IMR-90 (cell line): ENCODE data around the gene NLRP1. TPM values are rescaled to one million over a fixed set of nuclear protein-coding genes. Genes with fewer than 3 reads are reported as not detected.

Experiments used
- ATAC-seq: fragments of 200-7000 bp; cut with Tn5 transposase; 2 replicates; pipeline ENCODE4 v1.9.1; 2020; ENCODE audit warnings: low read depth, mild to moderate bottlenecking, moderate library complexity
- BruUV-seq: library from RNA; stranded (reverse); fragments of 400-500 nt; replicated peaks from 2 replicates; lab custom pipeline; 2021; lab: Mats Ljungman, UMichigan
- CTCF ChIA-PET: fragments of 300-600 bp; formaldehyde crosslinking; extraction: SDS; loops from one replicate; lab custom pipeline; 2021; ENCODE audit warnings: antibody characterized with exemption; lab: Yijun Ruan, JAX
- POLR2A ChIA-PET: fragments of 300-600 bp; sonication (Branson Sonifier 250); formaldehyde crosslinking; loops from one replicate; lab custom pipeline; 2022; ENCODE audit warnings: antibody characterized with exemption; ENCODE audit not compliant: unreplicated experiment; lab: Charles Lee
- DNase-seq: peaks from one replicate; pipeline ENCODE4 v3.0.0; 2013
- H2AFZ ChIP-seq: replicated peaks from 2 replicates; pipeline ENCODE3; 2013; ENCODE audit warnings: low read length, mild to moderate bottlenecking; ENCODE audit not compliant: poor library complexity
- H2AK5ac ChIP-seq: 2 replicates; pipeline ENCODE4 v1.6.1; 2013; ENCODE audit warnings: low read depth, low read length, inconsistent platforms
- H2AK9ac ChIP-seq: replicated peaks from 2 replicates; pipeline ENCODE3; 2013; ENCODE audit warnings: mild to moderate bottlenecking, low read depth, low read length, moderate library complexity; ENCODE audit not compliant: poor library complexity
- H2BK120ac ChIP-seq: 2 replicates; pipeline ENCODE4 v1.6.1; 2013; ENCODE audit warnings: low read depth, low read length, inconsistent platforms
- H2BK15ac ChIP-seq: 3 replicates; pipeline ENCODE4 v1.6.1; 2013; ENCODE audit warnings: low read depth, low read length, inconsistent platforms
- H2BK20ac ChIP-seq: 2 replicates; pipeline ENCODE4 v1.6.1; 2013; ENCODE audit warnings: low read depth, mild to moderate bottlenecking, inconsistent platforms, low read length, moderate library complexity
- H2BK5ac ChIP-seq: 2 replicates; pipeline ENCODE4 v1.6.1; 2013; ENCODE audit warnings: mild to moderate bottlenecking, low read depth, low read length, inconsistent platforms; ENCODE audit not compliant: poor library complexity, severe bottlenecking
- H3K14ac ChIP-seq: replicated peaks from 2 replicates; pipeline ENCODE4 v1.6.1; 2013; ENCODE audit warnings: low read depth, low read length, inconsistent platforms
- H3K18ac ChIP-seq: 2 replicates; pipeline ENCODE4 v1.6.1; 2013; ENCODE audit warnings: low read depth, low read length, control low read depth
- H3K23ac ChIP-seq: 2 replicates; pipeline ENCODE4 v1.6.1; 2013; ENCODE audit warnings: low read depth, low read length, inconsistent platforms
- H3K27ac ChIP-seq: 2 replicates; pipeline ENCODE4 v1.5.1; 2013; ENCODE audit warnings: mild to moderate bottlenecking, control low read depth, low read length; ENCODE audit not compliant: insufficient read depth
- H3K27me3 ChIP-seq: 2 replicates; pipeline ENCODE4 v1.6.1; 2013; ENCODE audit warnings: low read length; ENCODE audit not compliant: control insufficient read depth, insufficient read depth
- H3K36me3 ChIP-seq: 2 replicates; pipeline ENCODE4 v1.6.1; 2013; ENCODE audit warnings: low read length, mixed read lengths; ENCODE audit not compliant: control insufficient read depth, insufficient read depth
- H3K4ac ChIP-seq: 2 replicates; pipeline ENCODE4 v1.6.1; 2013; ENCODE audit warnings: low read depth, low read length, inconsistent platforms
- H3K4me1 ChIP-seq: 2 replicates; pipeline ENCODE4 v1.6.1; 2013; ENCODE audit warnings: low read length, mixed read lengths; ENCODE audit not compliant: control insufficient read depth, insufficient read depth
- H3K4me2 ChIP-seq: 2 replicates; pipeline ENCODE4 v1.6.1; 2013; ENCODE audit warnings: low read depth, mild to moderate bottlenecking, control low read depth, low read length, moderate library complexity
- H3K4me3 ChIP-seq: 2 replicates; pipeline ENCODE4 v1.5.1; 2013; ENCODE audit warnings: low read depth, mild to moderate bottlenecking, control low read depth, low read length, moderate library complexity; ENCODE audit not compliant: insufficient read depth
- H3K56ac ChIP-seq: 2 replicates; pipeline ENCODE4 v1.6.1; 2013; ENCODE audit warnings: low read length, inconsistent platforms; ENCODE audit not compliant: insufficient read depth; ENCODE audit errors: extremely low read depth
- H3K79me1 ChIP-seq, 2 experiments: 2 replicates each; pipeline ENCODE4 v1.6.1; 2013; ENCODE audit warnings: low read length in 2 of 2, inconsistent platforms in 1 of 2, low read depth in 1 of 2
- H3K9ac ChIP-seq: 2 replicates; pipeline ENCODE4 v1.6.1; 2013; ENCODE audit warnings: low read depth, low read length, control low read depth
- H3K9me1 ChIP-seq: 2 replicates; pipeline ENCODE4 v1.6.1; 2013; ENCODE audit warnings: low read length, inconsistent platforms; ENCODE audit not compliant: insufficient read depth
- H3K9me3 ChIP-seq: 2 replicates; pipeline ENCODE4 v1.6.1; 2013; ENCODE audit warnings: low read length; ENCODE audit not compliant: control insufficient read depth, insufficient read depth
- H4K20me1 ChIP-seq: 2 replicates; pipeline ENCODE4 v1.6.1; 2013; ENCODE audit warnings: low read length, inconsistent platforms; ENCODE audit not compliant: insufficient read depth
- H4K5ac ChIP-seq: 2 replicates; pipeline ENCODE4 v1.6.1; 2013; ENCODE audit warnings: mild to moderate bottlenecking, low read depth, low read length, control low read depth
- H4K8ac ChIP-seq, 2 experiments: 2 replicates each; pipeline ENCODE4 v1.6.1; 2013; ENCODE audit warnings: low read depth in 2 of 2, low read length in 2 of 2, control low read depth in 1 of 2, inconsistent platforms in 1 of 2
- H4K91ac ChIP-seq: 2 replicates; pipeline ENCODE4 v1.6.1; 2013; ENCODE audit warnings: low read depth, low read length, inconsistent platforms; ENCODE audit not compliant: insufficient read depth
- BHLHE40 ChIP-seq: fragments of 150-350 bp; IDR thresholded peaks from 2 replicates; pipeline ENCODE4 v1.6.1; 2016; ENCODE audit warnings: mild to moderate bottlenecking, low read depth, low read length
- CEBPB ChIP-seq: IDR thresholded peaks from 2 replicates; pipeline ENCODE4 v1.6.1; 2012; ENCODE audit warnings: low read depth, low read length, improper control_type of control experiment
- CHD1 ChIP-seq: IDR thresholded peaks from 2 replicates; pipeline ENCODE4 v1.6.1; 2012; ENCODE audit warnings: low read depth, low read length, improper control_type of control experiment
- FOS ChIP-seq: fragments of 150-350 bp; IDR thresholded peaks from 2 replicates; pipeline ENCODE4 v1.6.1; 2016; ENCODE audit warnings: low read depth, low read length
- POLR2A ChIP-seq: IDR thresholded peaks from 2 replicates; pipeline ENCODE4 v1.6.1; 2012; ENCODE audit warnings: mild to moderate bottlenecking, low read depth, low read length
- RAD21 ChIP-seq: IDR thresholded peaks from 2 replicates; pipeline ENCODE4 v1.6.1; 2012; ENCODE audit warnings: low read length, improper control_type of control experiment
- SMC3 ChIP-seq: fragments of 150-350 bp; IDR thresholded peaks from 2 replicates; pipeline ENCODE4 v1.6.1; 2016; ENCODE audit warnings: low read depth, mild to moderate bottlenecking, antibody characterized with exemption, low read length, moderate library complexity
- WGBS, 2 experiments: methylation state at CpG; one replicate each; pipeline versions ENCODE4 v1.1.5 to v1.1.7; 2013; ENCODE audit warnings: missing lambda C conversion rate in 2 of 2; ENCODE audit not compliant: insufficient read length in 1 of 2; ENCODE audit errors: extremely low coverage in 2 of 2; 5-methylcytosine and 5-hydroxymethylcytosine counted together
- dilution Hi-C: fragments of 300-500 bp; cut with HindIII; formaldehyde crosslinking; loops from one replicate; pipeline ENCODE4 v1.14.3; 2018; ENCODE audit warnings: low sequenced_read_pairs; ENCODE audit not compliant: unreplicated experiment
- in situ Hi-C: fragments of 300-500 bp; cut with MboI; formaldehyde crosslinking; loops from 3 replicates; pipeline ENCODE4 v1.14.3; 2019; ENCODE audit warnings: low sequenced_read_pairs, inconsistent platforms, mixed read lengths
- intact Hi-C: fragments of 100-400 bp; cut with micrococcal nuclease; formaldehyde crosslinking; loops from 2 replicates; pipeline ENCODE4 v1.10.0; 2022
- polyA plus RNA-seq, 3 experiments: library from polyadenylated mRNA; depleted of rRNA; stranded (reverse); fragments of >200 nt; gene quantifications; 2 replicates each; pipeline ENCODE4 v1.2.3, GENCODE V29; 2012; ENCODE audit warnings: low replicate concordance in 1 of 3
- total RNA-seq: library from RNA; depleted of rRNA; stranded (reverse); fragments of >200 nt; gene quantifications from 2 replicates; pipeline ENCODE4 v1.2.3, GENCODE V29; 2012

NLRP1 gene
- total and polyA plus RNA-seq, 2 of the 4 experiments (the other 2 are of a cell fraction) = 134 to 340 TPM

GRCh38 chr17:5514976-5515375 is 69.3 kb downstream of the NLRP1 start:
- peaks cover 16% of the 10 kb centered on the region for H3K4me1 ChIP-seq
- dilution Hi-C loops = no loop called here
- peak overlapping the region; percentile 93 for H3K14ac ChIP-seq
- H3K9me3 ChIP-seq = no peaks in the 10 kb centered on the region
- DNase-seq (no peak), ATAC-seq (no peak)
- H3K9me1 ChIP-seq = peaks cover 25% of the 10 kb centered on the region
- intact Hi-C loops = no loop called here
- H3K56ac ChIP-seq = no peak overlapping the region
- H2AK9ac ChIP-seq = peak overlapping the region; percentile 89
- H2AFZ ChIP-seq = peak overlapping the region; percentile 27
- peaks cover 9 to 28% of the 10 kb centered on the region in 2 experiments for H3K79me1 ChIP-seq
- H3K4ac ChIP-seq = peak overlapping the region; percentile 93
- H3K9ac ChIP-seq = no peak overlapping the region
- peak overlapping the region; percentile 53 to 85; a peak in 3 of 4 replicates for H4K8ac ChIP-seq
- H3K23ac ChIP-seq = peak overlapping the region; percentile 83
- peak overlapping the region; percentile 93 for H2AK5ac ChIP-seq
- CTCF ChIA-PET = interaction anchor here (1.2 kb wide), 1 partner anchor 13 kb away, joined by 3 read pairs; no protein-coding TSS in a partner anchor
- peak overlapping the region; percentile 61 for H3K27ac ChIP-seq
- no peaks in the 10 kb centered on the region for H3K27me3 ChIP-seq
- peaks cover 3% of the 10 kb centered on the region; the same call in 1 of the 2 replicates for H4K20me1 ChIP-seq
- no peak overlapping the region for H3K4me3 ChIP-seq
- peaks cover 5% of the 10 kb centered on the region; the same call in 1 of the 2 replicates for H3K36me3 ChIP-seq
- H2BK15ac ChIP-seq = peak overlapping the region; percentile 90; the same call in 2 of the 3 replicates
- peak overlapping the region; percentile 99 for H2BK20ac ChIP-seq
- no peak overlapping the region for H3K4me2 ChIP-seq
- WGBS, 2 experiments = no CpG with 5 or more reads among the region's 10 CpGs
- peak overlapping the region; percentile 95 for H2BK5ac ChIP-seq
- H3K18ac ChIP-seq = peak overlapping the region; percentile 19
- no TSS peak for BruUV-seq
- TF ChIP-seq CHD1 = no peak
- TF ChIP-seq POLR2A = no peak
- TF ChIP-seq SMC3 = no peak
- no peak for TF ChIP-seq FOS
- no peak for TF ChIP-seq RAD21
- no peak for TF ChIP-seq BHLHE40
- no peak for TF ChIP-seq CEBPB
- peak overlapping the region; percentile 44 for H4K5ac ChIP-seq
- in situ Hi-C loops = no loop called here
- peak overlapping the region; percentile 94 for H4K91ac ChIP-seq
- POLR2A ChIA-PET = interaction anchor here (1.5 kb wide), 1 partner anchor 29 kb away, joined by 3 read pairs; the partner anchor contains the start of genes DERL2 and MIS12
- peak overlapping the region; percentile 98 for H2BK120ac ChIP-seq
